GM21529 (cell line): Measurements from ENCODE around the gene CTNND2.

ENCODE experiments used
- ATAC-seq: cut with Tn5 transposase; IDR thresholded peaks from one replicate; pipeline ENCODE4 v1.9.1; 2021; ENCODE audit not compliant: unreplicated experiment

Gene CTNND2

GRCh38 chr5:11273180-11273903 lies 630.9 kb downstream of the CTNND2 start:
- no peak for ATAC-seq

DNA sequence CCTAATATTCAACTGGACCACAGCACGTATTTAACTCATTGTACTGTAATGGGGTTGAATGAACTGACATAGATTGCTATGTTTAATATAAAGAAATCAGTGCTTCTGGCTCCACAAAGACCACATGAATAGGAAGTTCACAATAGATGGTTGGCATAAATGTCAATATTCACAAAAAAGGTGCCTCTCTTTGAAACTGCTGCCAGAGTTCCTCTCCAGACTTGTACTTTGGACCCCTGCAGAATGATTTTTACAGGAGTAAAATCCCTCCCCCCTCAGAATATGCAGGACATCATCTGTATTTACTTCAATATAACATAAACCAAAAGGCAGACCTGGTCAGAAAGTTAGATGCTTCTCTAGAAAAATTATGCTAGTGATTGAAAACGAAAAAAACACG lies 634.7 kb downstream of the CTNND2 start:
- no peak for ATAC-seq

DNA sequence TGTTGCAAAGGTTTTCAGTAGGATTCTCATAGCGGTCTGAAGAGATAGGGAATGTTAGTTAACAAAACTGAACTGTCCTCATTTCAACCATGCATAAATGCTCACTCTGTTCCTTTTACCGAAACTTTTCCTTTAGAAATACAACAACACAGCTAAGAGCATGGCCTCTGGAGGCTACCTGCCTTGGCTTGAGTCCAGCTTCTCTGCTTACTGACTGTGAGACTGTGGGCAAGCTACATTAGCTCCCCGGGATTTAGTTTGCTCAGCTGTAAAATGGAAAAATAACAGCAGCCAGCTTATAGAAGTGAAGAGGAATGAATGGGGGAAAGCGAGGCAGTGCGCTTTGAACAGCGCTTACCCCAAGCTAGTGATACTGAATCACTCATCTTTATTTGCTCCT lies 635.4 kb downstream of the CTNND2 start:
- ATAC-seq = no peak

DNA sequence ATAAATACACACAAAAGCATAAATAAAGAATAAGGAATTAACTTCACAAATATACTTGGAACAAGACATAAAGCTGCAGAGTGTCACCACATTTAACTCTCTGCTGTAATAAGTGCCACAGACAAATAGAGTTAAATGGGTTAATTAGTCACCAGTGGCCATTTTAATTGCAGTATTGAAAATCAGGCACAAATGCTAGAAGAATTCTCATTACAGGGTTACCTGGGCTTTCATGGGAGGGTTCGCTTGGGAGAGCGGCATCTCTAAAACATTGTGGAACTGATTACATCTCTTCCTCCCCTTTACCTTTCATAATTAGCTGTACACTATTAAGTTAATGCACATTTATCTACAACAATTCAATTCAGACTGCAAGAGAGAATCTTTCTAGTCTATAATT lies 637.9 kb downstream of the CTNND2 start:
- ATAC-seq = no peak

DNA sequence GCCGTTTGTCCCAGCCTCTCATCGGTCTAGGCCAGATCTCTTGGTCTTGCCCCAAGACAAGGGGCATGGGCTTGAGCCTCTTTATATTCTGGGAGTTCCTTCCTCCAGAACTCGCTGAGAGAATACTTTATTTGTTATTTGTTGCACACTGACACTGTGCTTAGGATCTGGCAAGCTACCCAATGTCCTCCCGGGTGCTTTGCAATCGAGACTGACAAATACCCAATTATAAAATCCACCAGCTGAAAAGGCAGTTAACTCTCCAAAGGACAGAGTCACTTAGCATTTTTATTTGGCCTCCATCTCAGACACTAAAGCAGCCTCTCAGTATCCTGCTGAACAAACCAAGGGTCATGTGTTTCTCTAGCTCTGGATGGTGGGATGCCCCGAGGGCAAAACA lies 643.0 kb downstream of the CTNND2 start:
- ATAC-seq = no peak

DNA sequence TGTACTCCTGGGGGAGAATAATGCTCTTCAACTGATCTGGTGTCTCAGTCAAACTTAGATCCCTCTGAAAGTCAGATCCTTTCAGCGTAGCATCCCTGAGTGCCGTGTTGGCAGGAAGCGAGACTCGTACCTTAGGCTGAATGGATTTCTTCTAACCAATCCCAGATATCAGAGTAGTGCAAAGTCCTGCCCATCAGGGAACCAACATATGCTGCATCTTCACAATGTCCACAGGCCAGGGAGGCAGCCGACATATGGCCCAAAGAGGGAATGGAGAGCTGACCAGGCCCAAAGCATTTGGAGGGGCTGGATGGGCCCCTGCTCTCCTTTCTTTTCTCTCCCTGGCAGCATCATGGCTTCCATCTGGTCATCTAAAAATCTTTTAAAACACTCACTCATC lies 646.2 kb downstream of the CTNND2 start:
- no peak for ATAC-seq

DNA sequence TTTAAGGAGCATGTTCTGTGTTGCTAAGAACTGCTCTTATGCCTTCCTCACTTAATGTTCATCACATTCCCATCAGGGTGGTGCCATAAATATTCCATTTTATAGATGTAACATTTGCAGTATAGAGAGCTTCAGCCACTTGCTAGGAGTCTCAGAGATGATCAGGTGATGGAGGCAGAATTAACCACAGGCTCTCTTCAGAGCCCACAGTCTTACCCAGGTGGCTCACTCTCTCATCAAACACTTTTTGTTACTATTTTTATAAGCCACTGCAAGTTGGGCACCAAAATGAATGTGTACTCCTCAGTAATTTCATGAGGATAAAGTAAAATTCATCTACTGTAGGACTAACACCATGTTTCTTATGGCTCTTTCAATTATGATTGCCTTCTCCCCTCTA lies 651.7 kb downstream of the CTNND2 start:
- no peak for ATAC-seq

GRCh38 chr5:11252075-11252474 lies 652.2 kb downstream of the CTNND2 start:
- no peak for ATAC-seq

- ATAC-seq = no peak
Observed at GRCh38 chr5:11251247-11251646, 653.0 kb downstream of the CTNND2 start.

DNA sequence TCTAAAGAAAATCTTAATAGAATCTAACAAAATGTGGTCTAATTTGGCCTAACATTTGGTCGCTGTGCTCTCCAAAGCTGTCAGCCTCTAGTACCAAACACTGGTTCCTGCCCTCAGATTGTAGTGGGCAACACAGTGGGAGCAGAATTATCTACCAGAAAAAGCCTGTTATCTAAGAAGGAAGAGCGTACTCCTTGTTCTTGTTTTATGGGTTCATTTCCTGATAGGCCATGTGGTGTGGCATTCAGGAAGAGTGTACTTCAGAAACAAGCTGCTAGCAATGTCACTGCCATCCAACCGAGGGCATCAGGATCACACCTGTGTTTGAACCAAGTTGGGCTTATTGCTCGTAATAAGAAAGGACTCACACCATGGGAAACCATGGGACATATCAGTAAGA lies 655.3 kb downstream of the CTNND2 start:
- no peak for ATAC-seq

GRCh38 chr5:11247224-11247623 lies 657.0 kb downstream of the CTNND2 start:
- no peak for ATAC-seq

- ATAC-seq = no peak
Observed at GRCh38 chr5:11240293-11241190, 663.7 kb downstream of the CTNND2 start.

DNA sequence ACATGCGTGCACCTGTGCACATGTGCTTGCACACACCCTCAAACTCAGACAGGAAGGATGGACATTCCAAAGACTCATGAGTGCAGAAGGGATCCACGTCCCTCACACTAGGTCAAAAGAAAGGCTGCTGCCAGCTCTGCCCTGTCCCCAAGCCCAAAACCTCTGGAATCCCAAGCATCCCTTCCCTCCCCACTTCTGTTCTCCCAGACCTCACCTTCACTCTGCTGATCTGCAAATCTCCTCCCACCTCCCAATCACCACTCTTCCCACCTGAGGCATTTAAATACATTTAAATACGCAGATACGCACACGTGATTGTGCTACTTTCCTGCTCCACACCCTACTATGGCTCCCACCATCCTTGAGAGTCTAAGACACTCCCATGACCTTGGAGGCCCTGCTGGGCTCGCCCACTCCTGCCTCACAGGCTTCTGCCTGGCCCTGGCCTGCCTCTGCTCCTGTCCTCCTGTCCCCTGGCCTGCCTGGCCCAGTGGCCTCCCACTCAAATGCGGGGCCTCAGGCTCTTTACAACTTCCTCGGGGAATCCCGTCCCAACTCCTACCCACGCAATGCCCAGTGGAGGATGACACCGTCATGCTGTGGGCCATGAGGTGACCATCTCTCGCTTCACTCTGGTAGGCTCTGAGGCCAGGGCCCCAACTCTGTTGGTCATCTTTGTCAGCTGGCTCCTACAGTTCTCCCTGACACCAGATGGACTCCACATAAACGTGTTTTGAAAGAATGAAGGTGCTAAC lies 664.8 kb downstream of the CTNND2 start:
- ATAC-seq = no peak

DNA sequence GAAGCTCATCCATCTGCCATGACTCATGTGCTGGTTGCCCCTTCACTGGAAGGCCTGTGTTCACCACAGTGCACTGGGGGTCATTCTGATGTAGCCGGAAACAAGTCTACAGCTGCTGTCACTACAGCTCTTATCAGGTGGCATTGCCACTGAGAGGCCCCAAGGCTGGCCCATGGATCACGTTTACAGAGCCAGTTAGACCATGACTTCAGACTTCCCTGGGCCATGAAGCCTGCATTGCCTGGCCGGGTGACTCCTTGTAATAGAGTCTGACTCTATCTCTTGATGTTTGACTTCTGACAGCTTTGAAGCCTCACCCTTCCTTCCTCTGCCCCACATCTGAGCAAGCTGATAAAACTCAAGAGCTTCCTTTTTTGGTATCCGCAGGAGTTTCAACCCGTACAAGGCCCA lies 669.7 kb downstream of the CTNND2 start:
- no peak for ATAC-seq

- ATAC-seq = no peak
Observed at GRCh38 chr5:11230890-11231289, 673.4 kb downstream of the CTNND2 start.

- ATAC-seq = no peak
Observed at GRCh38 chr5:11227064-11227463, 677.2 kb downstream of the CTNND2 start.

- ATAC-seq = no peak
Observed at GRCh38 chr5:11224436-11225187, 679.6 kb downstream of the CTNND2 start.

DNA sequence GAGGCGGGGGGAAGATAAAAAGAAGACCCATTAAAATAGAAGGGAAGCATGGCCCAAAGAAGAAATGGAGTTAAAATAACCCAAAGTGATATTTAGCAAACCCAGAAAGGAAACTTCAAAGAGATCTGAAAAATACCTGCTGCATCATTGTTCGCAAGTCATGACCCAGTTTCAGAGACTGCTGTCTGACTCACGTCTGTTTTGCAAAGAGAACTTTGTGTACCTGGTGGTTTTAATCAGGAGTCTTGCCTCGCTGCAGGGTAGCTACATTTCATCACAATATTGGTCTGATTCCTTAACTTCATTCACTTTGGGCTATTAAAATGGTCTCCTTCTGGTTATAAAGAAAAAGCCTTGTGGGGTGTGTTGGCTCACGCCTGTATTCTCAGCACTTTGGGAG lies 682.1 kb downstream of the CTNND2 start:
- ATAC-seq = no peak

GRCh38 chr5:11214864-11215644 lies 689.2 kb downstream of the CTNND2 start:
- no peak for ATAC-seq

GRCh38 chr5:11212706-11213105 lies 691.5 kb downstream of the CTNND2 start:
- ATAC-seq = no peak
